HG02642 (cell line): ENCODE measurements around the gene SORCS2.

Experiments
- ATAC-seq: cut with Tn5 transposase; IDR thresholded peaks from one replicate; pipeline ENCODE4 v1.9.1; 2021; ENCODE audit warnings: mild to moderate bottlenecking; ENCODE audit not compliant: unreplicated experiment, poor library complexity

Gene SORCS2

GRCh38 chr4:7197910-7198309 lies 5.6 kb downstream of the SORCS2 start:
- ATAC-seq, result no peak

- ATAC-seq, result no peak
Measured at GRCh38 chr4:7198440-7199128, 6.2 kb downstream of the SORCS2 start.

GRCh38 chr4:7199129-7199725 lies 6.9 kb downstream of the SORCS2 start:
- ATAC-seq, result no peak

- no peak for ATAC-seq
Measured at GRCh38 chr4:7199771-7200441, 7.6 kb downstream of the SORCS2 start.

- ATAC-seq, result no peak
Measured at GRCh38 chr4:7200801-7201200, 8.5 kb downstream of the SORCS2 start.

- ATAC-seq, result no peak
Measured at GRCh38 chr4:7201420-7202305, 9.3 kb downstream of the SORCS2 start.

- ATAC-seq, result no peak
Measured at GRCh38 chr4:7202411-7202810, 10.1 kb downstream of the SORCS2 start.

- no peak for ATAC-seq
Measured at GRCh38 chr4:7204656-7205387, 12.5 kb downstream of the SORCS2 start.

GRCh38 chr4:7206385-7206784 lies 14.0 kb downstream of the SORCS2 start:
- no peak for ATAC-seq

GRCh38 chr4:7206911-7207567 lies 14.7 kb downstream of the SORCS2 start:
- ATAC-seq, result no peak

GRCh38 chr4:7207628-7208231 lies 15.4 kb downstream of the SORCS2 start:
- no peak for ATAC-seq

GRCh38 chr4:7208509-7209451 lies 16.4 kb downstream of the SORCS2 start:
- no peak for ATAC-seq

- no peak for ATAC-seq
Measured at GRCh38 chr4:7209699-7210098, 17.4 kb downstream of the SORCS2 start.

- no peak for ATAC-seq
Measured at GRCh38 chr4:7210824-7211223, 18.5 kb downstream of the SORCS2 start.

- no peak for ATAC-seq
Measured at GRCh38 chr4:7212101-7212674, 19.9 kb downstream of the SORCS2 start.

- ATAC-seq, result no peak
Measured at GRCh38 chr4:7212921-7213320, 20.6 kb downstream of the SORCS2 start.

- ATAC-seq, result no peak
Measured at GRCh38 chr4:7213807-7214206, 21.5 kb downstream of the SORCS2 start.

- ATAC-seq, result no peak
Measured at GRCh38 chr4:7214359-7214758, 22.0 kb downstream of the SORCS2 start.
